H1 (cell line): ENCODE measurements around the gene BIVM.

ENCODE experiments used
- CHD2 ChIP-seq: IDR thresholded peaks from 2 replicates; pipeline ENCODE4 v1.6.1; 2012; ENCODE audit warnings: low read length, improper control_type of control experiment
- EP300 ChIP-seq, 2 experiments: IDR thresholded peaks; 1 replicate in 1 of 2; 2 replicates in 1 of 2; pipeline ENCODE4 v1.6.1; 2011 to 2012; ENCODE audit warnings: low read depth in 2 of 2, low read length in 2 of 2, mild to moderate bottlenecking in 2 of 2, borderline replicate concordance in 1 of 2, inconsistent platforms in 1 of 2, moderate library complexity in 1 of 2
- EZH2 ChIP-seq: fragments of 200-600 bp; sonication (generic); IDR thresholded peaks from 2 replicates; pipeline ENCODE4 v1.7.1; 2012; ENCODE audit warnings: low read depth, mild to moderate bottlenecking, moderate library complexity, low read length, inconsistent platforms; ENCODE audit not compliant: severe bottlenecking
- JUN ChIP-seq: IDR thresholded peaks from 2 replicates; pipeline ENCODE4 v1.6.1; 2011; ENCODE audit warnings: low read depth, mild to moderate bottlenecking, improper control_type of control experiment, low read length
- JUND ChIP-seq: IDR thresholded peaks from 2 replicates; pipeline ENCODE4 v1.6.1; 2011; ENCODE audit warnings: mild to moderate bottlenecking, improper control_type of control experiment, low read length
- POLR2A ChIP-seq, 2 experiments: IDR thresholded peaks; 1 replicate in 1 of 2; 2 replicates in 1 of 2; pipeline ENCODE4 v1.6.1; 2011; ENCODE audit warnings: low read depth in 2 of 2, low read length in 2 of 2, mild to moderate bottlenecking in 2 of 2; ENCODE audit errors: control extremely low read depth in 1 of 2
- POLR2AphosphoS5 ChIP-seq: IDR thresholded peaks from 2 replicates; pipeline ENCODE4 v1.6.1; 2011; ENCODE audit warnings: low read depth, low read length
- SP2 ChIP-seq: IDR thresholded peaks from 2 replicates; pipeline ENCODE4 v1.6.1; 2012; ENCODE audit warnings: mild to moderate bottlenecking, low read length, inconsistent platforms
- TAF1 ChIP-seq: IDR thresholded peaks from 2 replicates; pipeline ENCODE4 v1.6.1; 2011; ENCODE audit warnings: mild to moderate bottlenecking, low read depth, low read length
- TF ChIP-seq, protein P1 (sequence below): IDR thresholded peaks from 2 replicates; pipeline ENCODE4 v1.6.1; 2012; ENCODE audit warnings: inconsistent platforms
- TF ChIP-seq, protein P2 (sequence below), 3 experiments: IDR thresholded peaks; 1 replicate in 2 of 3; 2 replicates in 1 of 3; pipeline versions ENCODE4 v1.5.1 to v1.6.1; 2011; ENCODE audit warnings: low read length in 3 of 3, mild to moderate bottlenecking in 3 of 3, inconsistent platforms in 2 of 3, low read depth in 1 of 3, moderate library complexity in 1 of 3; ENCODE audit not compliant: insufficient read depth in 1 of 3; ENCODE audit errors: control extremely low read depth in 1 of 3

DNA sequence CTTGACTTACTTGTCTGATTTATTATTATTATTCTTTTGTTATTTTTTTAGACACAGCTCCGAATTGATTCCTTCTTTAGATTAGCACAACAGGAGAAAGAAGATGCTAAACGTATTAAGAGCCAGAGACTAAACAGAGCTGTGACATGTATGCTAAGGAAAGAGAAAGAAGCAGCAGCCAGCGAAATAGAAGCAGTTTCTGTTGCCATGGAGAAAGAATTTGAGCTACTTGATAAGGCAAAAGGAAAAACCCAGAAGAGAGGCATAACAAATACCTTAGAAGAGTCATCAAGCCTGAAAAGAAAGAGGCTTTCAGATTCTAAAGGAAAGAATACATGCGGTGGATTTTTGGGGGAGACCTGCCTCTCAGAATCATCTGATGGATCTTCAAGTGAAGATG is 76.3 kb downstream of the BIVM start:
- TF ChIP-seq POLR2A (IDR thresholded peaks at IDR 0.05; ENCODE audit: control extremely low read depth in 1 of 2, low read depth in 2 of 2, low read length in 2 of 2) (no peak), EZH2 (no peak), CHD2 (no peak), JUN (no peak), EP300 (IDR thresholded peaks at IDR 0.05; ENCODE audit: borderline replicate concordance in 1 of 2, low read depth in 2 of 2, low read length in 2 of 2) (no peak), POLR2AphosphoS5 (no peak), TAF1 (no peak), SP2 (no peak), JUND (no peak)
- TF ChIP-seq, protein P1, sequence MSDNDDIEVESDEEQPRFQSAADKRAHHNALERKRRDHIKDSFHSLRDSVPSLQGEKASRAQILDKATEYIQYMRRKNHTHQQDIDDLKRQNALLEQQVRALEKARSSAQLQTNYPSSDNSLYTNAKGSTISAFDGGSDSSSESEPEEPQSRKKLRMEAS = no peak
- TF ChIP-seq, protein P2, sequence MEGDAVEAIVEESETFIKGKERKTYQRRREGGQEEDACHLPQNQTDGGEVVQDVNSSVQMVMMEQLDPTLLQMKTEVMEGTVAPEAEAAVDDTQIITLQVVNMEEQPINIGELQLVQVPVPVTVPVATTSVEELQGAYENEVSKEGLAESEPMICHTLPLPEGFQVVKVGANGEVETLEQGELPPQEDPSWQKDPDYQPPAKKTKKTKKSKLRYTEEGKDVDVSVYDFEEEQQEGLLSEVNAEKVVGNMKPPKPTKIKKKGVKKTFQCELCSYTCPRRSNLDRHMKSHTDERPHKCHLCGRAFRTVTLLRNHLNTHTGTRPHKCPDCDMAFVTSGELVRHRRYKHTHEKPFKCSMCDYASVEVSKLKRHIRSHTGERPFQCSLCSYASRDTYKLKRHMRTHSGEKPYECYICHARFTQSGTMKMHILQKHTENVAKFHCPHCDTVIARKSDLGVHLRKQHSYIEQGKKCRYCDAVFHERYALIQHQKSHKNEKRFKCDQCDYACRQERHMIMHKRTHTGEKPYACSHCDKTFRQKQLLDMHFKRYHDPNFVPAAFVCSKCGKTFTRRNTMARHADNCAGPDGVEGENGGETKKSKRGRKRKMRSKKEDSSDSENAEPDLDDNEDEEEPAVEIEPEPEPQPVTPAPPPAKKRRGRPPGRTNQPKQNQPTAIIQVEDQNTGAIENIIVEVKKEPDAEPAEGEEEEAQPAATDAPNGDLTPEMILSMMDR (IDR thresholded peaks at IDR 0.05; ENCODE audit: control extremely low read depth in 1 of 3, insufficient read depth in 1 of 3, low read depth in 1 of 3, low read length in 3 of 3) = no peak
